Type B pancreatic cell (in vitro differentiated cells): ENCODE results near the gene SYNDIG1. TPM values are rescaled to one million over a fixed set of nuclear protein-coding genes. Genes with fewer than 3 reads are reported as not detected.

Experiments used
- DNase-seq: peaks from one replicate; pipeline ENCODE4 v3.0.0; 2021; ENCODE audit warnings: mixed read lengths; ENCODE audit not compliant: unreplicated experiment; ENCODE audit errors: extremely low spot score
- H3K27ac Mint-ChIP-seq: 2 replicates; pipeline ENCODE4 v1.8.0; 2021; ENCODE audit warnings: mild to moderate bottlenecking, mixed read lengths
- H3K27me3 Mint-ChIP-seq: 2 replicates; pipeline ENCODE4 v1.8.0; 2021; ENCODE audit warnings: mixed read lengths
- H3K36me3 Mint-ChIP-seq: 2 replicates; pipeline ENCODE4 v1.8.0; 2021; ENCODE audit warnings: mixed read lengths
- H3K4me1 Mint-ChIP-seq: one replicate; pipeline ENCODE4 v1.8.0; 2021; ENCODE audit warnings: mixed read lengths; ENCODE audit not compliant: unreplicated experiment
- H3K4me3 Mint-ChIP-seq: 2 replicates; pipeline ENCODE4 v1.8.0; 2021; ENCODE audit warnings: mild to moderate bottlenecking, mixed read lengths
- H3K9me3 Mint-ChIP-seq: 2 replicates; pipeline ENCODE4 v1.8.0; 2021; ENCODE audit warnings: mixed read lengths
- CTCF ChIP-seq: fragments of 200-600 bp; sonication (generic); conservative IDR thresholded peaks from 2 replicates; pipeline ENCODE4 v1.5.0; 2021; ENCODE audit warnings: antibody characterized with exemption, mild to moderate bottlenecking
- total RNA-seq: library from RNA; stranded (reverse); gene quantifications from 2 replicates; pipeline ENCODE4 v1.2.1, GENCODE V29; 2021; ENCODE audit warnings: low replicate concordance

Gene SYNDIG1
- total RNA-seq, 1 donor from 2014 or later, result 4.3 TPM

DNA sequence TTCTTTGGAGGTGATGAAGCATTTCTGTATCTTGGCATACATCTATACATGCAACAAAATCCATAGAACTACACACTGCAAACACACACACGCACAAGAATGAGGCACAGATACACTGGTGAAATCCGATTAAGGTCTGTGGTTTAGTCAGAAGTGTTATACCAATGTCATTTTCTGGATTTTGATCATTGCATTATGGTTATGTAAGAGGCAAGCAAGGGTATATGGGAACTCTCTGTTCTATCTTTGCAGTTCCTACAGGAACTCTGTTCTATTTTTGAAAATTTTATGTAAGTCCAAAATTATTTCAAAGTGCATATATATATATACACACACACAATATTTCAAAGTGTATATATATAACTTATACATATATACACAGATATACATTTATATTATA lies 101.7 kb downstream of the SYNDIG1 start:
- Mint-ChIP-seq H3K4me3 (no peak overlapping the region), H3K36me3 (no peaks in the 10 kb centered on the region), H3K4me1 (no peaks in the 10 kb centered on the region), H3K9me3 (no peaks in the 10 kb centered on the region), H3K27ac (no peak overlapping the region), H3K27me3 (peaks cover 4% of the 10 kb centered on the region)
- TF ChIP-seq CTCF, result no peak
- no peak for DNase-seq

DNA sequence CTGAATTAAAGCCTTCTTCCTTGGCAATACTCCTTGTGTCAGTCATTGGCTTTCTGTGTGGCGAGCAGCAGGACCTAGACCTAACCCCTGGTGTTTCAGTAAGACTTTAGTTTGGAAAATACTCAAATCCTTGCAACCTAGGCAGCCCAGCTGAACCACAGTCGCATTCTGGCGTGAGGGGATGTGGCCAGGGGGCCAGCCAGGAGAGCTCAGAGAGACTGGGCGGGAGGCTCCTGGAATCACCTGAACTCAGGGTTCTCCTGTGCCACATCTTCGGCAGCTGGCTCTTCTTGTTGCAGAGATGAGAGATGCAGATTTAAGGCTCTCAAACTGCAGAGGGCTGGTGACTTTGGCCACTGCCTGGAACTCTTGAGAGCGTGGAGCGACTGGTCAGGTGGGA lies 102.7 kb downstream of the SYNDIG1 start:
- Mint-ChIP-seq H3K4me3 (no peak overlapping the region), H3K27me3 (peaks cover 4% of the 10 kb centered on the region), H3K36me3 (no peaks in the 10 kb centered on the region), H3K9me3 (no peaks in the 10 kb centered on the region), H3K4me1 (no peaks in the 10 kb centered on the region), H3K27ac (no peak overlapping the region)
- TF ChIP-seq CTCF, result no peak
- no peak for DNase-seq

GRCh38 chr20:24572862-24573261 lies 103.4 kb downstream of the SYNDIG1 start:
- H3K27me3 Mint-ChIP-seq, result peaks cover 4% of the 10 kb centered on the region
- DNase-seq, result no peak

GRCh38 chr20:24573557-24573956 lies 104.1 kb downstream of the SYNDIG1 start:
- H3K36me3 Mint-ChIP-seq, result no peaks in the 10 kb centered on the region
- H3K27ac Mint-ChIP-seq, result no peak overlapping the region
- peaks cover 4% of the 10 kb centered on the region for H3K27me3 Mint-ChIP-seq
- DNase-seq, result no peak
- no peaks in the 10 kb centered on the region for H3K9me3 Mint-ChIP-seq
- H3K4me3 Mint-ChIP-seq, result no peak overlapping the region
- no peaks in the 10 kb centered on the region for H3K4me1 Mint-ChIP-seq
- TF ChIP-seq CTCF, result no peak

More at GRCh38 chr20:24572862-24573261, 103.4 kb downstream of the SYNDIG1 start:
- no peaks in the 10 kb centered on the region for H3K36me3 Mint-ChIP-seq
- no peak overlapping the region for H3K27ac Mint-ChIP-seq
- H3K4me1 Mint-ChIP-seq, result no peaks in the 10 kb centered on the region
- no peak for TF ChIP-seq CTCF
- no peaks in the 10 kb centered on the region for H3K9me3 Mint-ChIP-seq
- H3K4me3 Mint-ChIP-seq, result no peak overlapping the region

- no peak for TF ChIP-seq CTCF
- no peak for DNase-seq
These were observed 104.9 kb downstream of the SYNDIG1 start for GRCh38 chr20:24574307-24574706.

DNA sequence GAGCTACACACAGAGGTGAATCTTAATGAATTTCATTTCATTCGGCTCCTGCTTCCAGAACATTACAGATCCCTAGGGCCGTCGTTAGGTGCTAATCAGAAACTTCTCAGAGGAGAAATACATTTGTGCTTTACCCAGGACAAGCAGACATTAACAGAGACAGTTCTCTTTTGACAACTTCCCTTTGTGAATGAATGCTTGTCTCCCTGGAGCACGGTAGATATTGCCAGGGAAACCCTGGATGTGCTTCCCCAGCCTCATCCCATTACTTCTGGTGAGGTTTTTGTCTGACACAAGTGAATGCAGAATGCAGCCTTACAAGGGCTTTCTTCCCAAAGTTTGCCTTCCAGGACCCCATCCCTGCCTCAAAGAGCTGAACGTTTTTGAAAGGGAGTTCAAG lies 105.4 kb downstream of the SYNDIG1 start:
- Mint-ChIP-seq H3K36me3 (no peaks in the 10 kb centered on the region), H3K4me3 (no peak overlapping the region), H3K9me3 (no peaks in the 10 kb centered on the region), H3K27ac (no peak overlapping the region), H3K4me1 (no peaks in the 10 kb centered on the region), H3K27me3 (peaks cover 4% of the 10 kb centered on the region)
- DNase-seq, result no peak
- no peak for TF ChIP-seq CTCF

More at GRCh38 chr20:24574307-24574706, 104.9 kb downstream of the SYNDIG1 start:
- H3K4me3 Mint-ChIP-seq, result no peak overlapping the region
- H3K27me3 Mint-ChIP-seq, result peaks cover 4% of the 10 kb centered on the region
- H3K36me3 Mint-ChIP-seq, result no peaks in the 10 kb centered on the region
- no peaks in the 10 kb centered on the region for H3K9me3 Mint-ChIP-seq
- no peaks in the 10 kb centered on the region for H3K4me1 Mint-ChIP-seq
- H3K27ac Mint-ChIP-seq, result no peak overlapping the region
